ENCODE data around the gene CALML4.
"Not testable (repeated sequence)": the region's sequence is repeated elsewhere in the genome, so short reads cannot be mapped to it uniquely, and the experiment has no call there.

Gene CALML4

GRCh38 chr15:68190048-68190447, 15.1 kb downstream of the CALML4 start:
- no peak for DNase-seq (ENCODE audit: low read depth)

GRCh38 chr15:68188647-68189046, 16.5 kb downstream of the CALML4 start:
- DNase-seq (ENCODE audit: low read depth): no peak

GRCh38 chr15:68187559-68187958, 17.6 kb downstream of the CALML4 start:
- DNase-seq (ENCODE audit: low read depth): no peak

DNA sequence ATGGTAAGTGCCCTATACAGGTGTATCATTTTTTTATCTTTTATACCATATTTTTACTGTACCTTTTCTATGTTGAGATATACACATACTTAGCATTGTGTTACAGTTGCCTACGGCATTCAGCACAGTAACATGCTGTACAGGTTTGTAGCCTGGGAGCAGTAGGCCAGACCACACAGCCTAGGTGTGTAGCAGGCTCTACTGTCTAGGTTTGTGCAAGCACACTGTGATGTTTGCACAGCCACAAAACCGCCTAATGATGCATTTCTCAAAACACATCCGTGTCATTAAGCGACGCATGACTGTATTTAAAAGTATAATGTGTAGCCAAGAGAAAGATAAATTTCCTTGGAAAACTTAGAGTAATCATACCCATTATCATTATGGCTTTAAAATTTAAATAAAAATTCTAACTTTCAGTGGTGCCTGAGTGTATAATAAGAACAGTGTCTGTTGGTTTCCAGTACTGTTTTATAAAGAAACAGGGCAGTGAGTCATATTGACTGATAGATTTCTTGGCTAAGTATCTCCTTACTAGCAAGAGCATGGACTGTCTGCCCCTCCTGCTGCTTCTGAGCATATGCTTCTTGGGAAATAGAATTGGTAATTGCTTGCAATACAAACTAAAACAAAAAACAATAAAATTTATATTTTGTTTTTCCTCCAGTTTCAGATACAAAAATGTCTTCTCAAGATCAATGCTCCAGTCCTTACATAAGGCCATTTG, 18.3 kb downstream of the CALML4 start:
- no peak for DNase-seq (ENCODE audit: low read depth)

DNA sequence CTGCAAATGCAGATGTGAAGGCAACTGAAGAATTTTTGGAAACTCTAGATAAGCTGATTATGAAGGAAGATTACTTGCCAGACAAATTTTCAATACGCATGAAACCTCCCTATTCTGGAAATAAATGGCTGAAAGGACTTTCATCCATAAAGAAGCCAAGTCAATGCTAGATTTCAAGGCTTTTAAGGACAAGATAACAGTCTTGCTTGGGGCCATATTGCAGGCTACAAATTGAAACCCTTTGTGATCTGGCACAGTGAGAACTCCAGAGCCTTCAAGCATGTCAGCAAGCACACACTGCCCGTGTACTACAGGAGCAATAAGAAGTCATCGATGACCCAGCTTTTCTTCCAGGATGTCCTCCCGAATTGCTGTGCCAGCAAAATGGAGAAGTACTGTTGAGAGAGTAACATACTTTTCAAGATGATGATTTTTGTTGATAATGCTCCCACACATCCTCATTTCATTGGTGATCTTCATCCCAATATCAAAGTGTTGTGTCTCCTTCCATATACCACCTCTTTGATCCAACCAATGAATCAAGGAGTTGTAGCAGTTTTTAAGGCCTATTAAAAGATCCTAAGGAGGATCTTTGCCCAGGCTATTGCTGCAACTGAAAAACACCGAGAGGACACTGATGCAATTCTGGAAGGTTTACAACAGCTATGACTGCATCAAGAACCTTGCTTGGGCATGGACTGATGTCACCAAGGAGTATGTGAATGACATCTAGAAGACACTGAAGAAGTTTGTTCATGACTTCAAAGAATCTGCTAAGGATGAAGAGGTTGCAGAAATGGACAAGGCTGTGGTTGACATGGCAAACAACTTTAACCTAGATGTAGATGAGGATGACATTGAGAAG, 20.3 kb downstream of the CALML4 start:
- DNase-seq (ENCODE audit: low read depth): no peak

- DNase-seq (ENCODE audit: low read depth): no peak
Observed at GRCh38 chr15:68183616-68184315, 21.4 kb downstream of the CALML4 start.

DNA sequence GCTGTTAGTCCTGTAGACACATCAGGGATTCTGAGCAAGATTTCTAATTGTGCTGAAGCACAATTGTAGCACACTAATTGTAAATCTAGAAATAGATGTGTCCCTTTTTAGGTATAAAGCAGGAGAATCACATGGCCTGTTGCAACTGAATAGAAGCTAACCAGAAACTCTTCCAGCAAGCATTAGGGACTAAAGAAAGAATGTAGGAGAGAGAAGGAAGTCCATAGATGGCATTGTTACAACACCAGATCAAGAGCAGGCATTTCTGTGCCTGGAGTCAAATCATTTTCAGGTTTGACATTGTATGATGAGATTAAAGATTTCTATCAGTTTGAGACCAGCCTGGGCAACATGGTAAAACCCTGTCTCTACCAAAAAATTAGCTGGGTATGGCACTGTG, 27.4 kb downstream of the CALML4 start:
- DNase-seq (ENCODE audit: low read depth): no peak

DNA sequence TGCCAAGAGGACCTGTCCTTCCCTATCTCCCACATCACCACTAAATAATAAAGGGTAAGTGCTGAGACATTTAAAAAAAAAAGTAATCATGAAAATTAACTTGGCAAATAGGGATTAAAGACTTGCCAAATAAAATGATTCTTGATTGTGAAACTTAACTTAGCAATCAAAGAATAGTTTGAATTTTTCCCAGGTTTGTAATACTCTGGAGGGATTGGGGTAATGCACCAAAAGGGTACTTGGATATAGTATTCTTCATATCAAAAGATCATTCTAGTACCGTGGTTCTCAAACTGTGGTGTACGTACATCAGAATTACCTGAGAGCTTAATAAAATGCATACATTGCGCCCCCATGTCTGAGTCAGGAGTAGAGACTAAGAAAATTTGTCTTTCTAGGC, 28.5 kb downstream of the CALML4 start:
- DNase-seq (ENCODE audit: low read depth): no peak

- DNase-seq (ENCODE audit: low read depth): no peak
Observed at GRCh38 chr15:68175526-68175925, 29.6 kb downstream of the CALML4 start.

GRCh38 chr15:68173119-68173518, 32.0 kb downstream of the CALML4 start:
- no peak for DNase-seq (ENCODE audit: low read depth)

DNA sequence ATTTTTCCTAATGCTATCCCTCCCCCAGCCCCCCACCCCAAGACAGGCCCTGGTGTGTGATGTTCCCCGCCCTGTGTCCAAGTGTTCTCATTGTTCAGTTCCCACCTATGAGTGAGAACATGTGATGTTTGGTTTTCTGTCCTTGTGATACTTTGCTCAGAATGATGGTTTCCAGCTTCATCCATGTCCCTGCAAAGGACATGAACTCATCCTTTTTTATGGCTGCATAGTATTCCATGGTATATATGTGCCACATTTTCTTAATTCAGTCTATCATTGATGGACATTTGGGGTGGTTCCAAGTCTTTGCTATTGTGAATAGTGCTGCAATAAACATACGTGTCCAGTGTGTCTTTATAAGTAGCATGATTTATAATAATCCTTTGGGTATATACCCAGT, 33.1 kb downstream of the CALML4 start:
- not testable (repeated sequence) for DNase-seq (ENCODE audit: low read depth)

- DNase-seq (ENCODE audit: low read depth): no peak
Observed at GRCh38 chr15:68166847-68167246, 38.3 kb downstream of the CALML4 start.

GRCh38 chr15:68163191-68163590, 41.9 kb downstream of the CALML4 start:
- no peak for DNase-seq (ENCODE audit: low read depth)

DNA sequence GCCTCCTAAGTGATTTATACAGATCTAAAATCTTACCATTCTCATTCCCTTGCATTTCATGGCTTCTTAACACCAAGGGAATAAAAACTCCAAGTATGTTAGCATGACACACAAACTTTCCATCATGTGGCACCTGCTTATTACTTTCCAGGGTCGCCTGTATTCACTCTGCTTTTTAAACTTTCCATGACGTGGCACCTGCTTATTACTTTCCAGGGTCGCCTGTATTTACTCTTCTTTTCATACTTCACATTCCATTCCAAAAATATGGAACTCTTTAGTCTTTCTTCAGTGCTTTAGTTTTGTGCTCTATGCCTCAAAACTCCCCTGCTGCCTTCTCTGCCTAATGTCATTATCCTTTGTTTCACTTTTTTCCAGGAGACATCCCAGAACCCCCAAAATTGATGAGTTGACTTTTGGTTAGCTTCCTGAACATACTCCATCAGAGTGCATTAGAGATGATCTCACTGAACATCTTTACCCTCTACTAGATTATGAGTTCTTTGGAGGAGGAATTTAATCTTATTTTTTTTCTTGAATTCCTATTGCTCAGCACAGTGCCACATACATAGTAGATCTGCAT, 47.0 kb downstream of the CALML4 start:
- DNase-seq (ENCODE audit: low read depth): no peak

- no peak for DNase-seq (ENCODE audit: low read depth)
Observed at GRCh38 chr15:68157074-68157473, 48.1 kb downstream of the CALML4 start.

GRCh38 chr15:68154923-68155559, 50.1 kb downstream of the CALML4 start:
- no peak for DNase-seq (ENCODE audit: low read depth)

DNA sequence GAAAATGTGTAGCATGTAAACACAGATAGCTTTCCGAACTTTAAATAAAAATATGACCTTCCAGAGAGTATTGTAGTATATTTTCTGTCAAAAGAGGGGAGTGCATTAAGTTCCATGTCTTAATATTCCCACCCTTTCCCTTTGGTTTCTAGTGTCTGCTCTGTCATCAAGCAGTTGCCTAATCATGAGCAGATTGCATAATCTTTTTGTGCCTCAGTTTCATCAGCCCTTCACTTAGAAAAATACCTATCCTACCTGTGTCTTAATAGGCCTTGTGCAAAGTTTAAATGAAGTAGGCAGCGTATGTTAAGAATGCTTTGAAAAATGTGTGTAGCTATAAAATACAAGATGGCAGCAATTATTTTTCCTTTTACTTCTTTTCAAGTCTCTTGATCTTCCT, 52.8 kb downstream of the CALML4 start:
- no peak for DNase-seq (ENCODE audit: low read depth)

DNA sequence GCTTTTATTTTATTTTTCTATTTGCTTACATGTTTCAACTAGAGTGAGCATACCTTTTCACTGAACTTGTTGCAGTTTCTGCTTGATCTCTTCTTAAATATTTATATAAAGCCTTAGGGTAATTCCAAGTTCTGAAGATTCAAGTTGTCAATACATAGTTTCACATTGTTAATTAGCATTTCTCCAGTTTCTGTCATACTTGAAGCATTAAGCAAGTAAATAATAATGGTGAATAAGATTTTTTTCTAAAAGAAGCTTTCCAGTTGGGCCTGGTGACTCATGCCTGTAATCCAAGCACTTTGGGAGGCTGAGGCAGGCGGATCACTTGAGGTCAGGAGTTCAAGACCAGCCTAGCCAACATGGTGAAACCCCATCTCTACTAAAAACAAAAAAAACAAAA, 53.9 kb downstream of the CALML4 start:
- no peak for DNase-seq (ENCODE audit: low read depth)

DNA sequence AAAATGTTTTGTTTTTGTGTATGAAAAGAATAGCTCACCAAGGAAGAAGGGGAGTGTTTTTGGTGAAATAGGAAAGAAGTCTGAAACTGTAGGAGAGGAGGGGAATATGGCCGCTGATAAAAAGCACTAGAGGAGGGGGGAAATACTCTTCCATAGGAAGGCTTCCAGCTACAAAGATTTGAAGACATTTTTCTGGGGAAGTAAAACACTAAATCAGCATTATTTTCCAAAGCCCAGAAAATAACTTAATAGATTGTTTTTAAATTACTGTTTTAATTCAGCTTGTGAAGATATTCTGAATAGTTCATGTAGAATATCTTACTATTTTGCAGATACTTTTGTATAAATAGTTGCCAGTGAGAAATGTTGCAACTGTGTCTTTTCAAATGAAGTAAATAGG, 54.9 kb downstream of the CALML4 start:
- no peak for DNase-seq (ENCODE audit: low read depth)

DNA sequence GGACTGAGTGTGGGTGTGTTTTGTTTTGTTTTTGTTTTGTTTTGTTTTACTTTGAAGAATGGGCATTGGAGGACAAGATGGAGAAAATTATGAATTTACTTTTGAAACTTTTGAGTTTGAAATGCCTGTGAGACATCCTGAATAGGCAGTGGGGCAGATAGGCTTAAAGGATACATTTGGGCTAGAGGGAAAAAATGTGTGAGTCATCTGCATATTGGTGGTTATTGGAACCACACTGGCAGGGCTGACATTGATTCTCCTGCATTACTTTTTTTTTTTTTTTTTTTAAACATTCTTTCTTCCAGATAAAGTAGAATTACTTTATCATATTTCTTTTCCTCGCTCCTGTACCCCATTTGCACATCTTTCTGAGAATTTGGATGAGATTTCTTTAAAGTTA, 56.1 kb downstream of the CALML4 start:
- no peak for DNase-seq (ENCODE audit: low read depth)

GRCh38 chr15:68148039-68148438, 57.1 kb downstream of the CALML4 start:
- DNase-seq (ENCODE audit: low read depth): no peak

GRCh38 chr15:68145706-68146105, 59.4 kb downstream of the CALML4 start:
- DNase-seq (ENCODE audit: low read depth): no peak

All from activated T-helper 1 cell treated with Interleukin-2 at 50 U/mL for 16 hours (primary cell).